ENCODE data around the gene DYNLRB1.
"Not testable (repeated sequence)": the region's sequence is repeated elsewhere in the genome, so short reads cannot be mapped to it uniquely, and the experiment has no call there.

Gene DYNLRB1

GRCh38 chr20:34519841-34520240 is 3.6 kb downstream of the DYNLRB1 start:
- not testable (repeated sequence) for H3K9me3 ChIP-seq (ENCODE audit: control insufficient read depth, insufficient read depth, low read length); H3K4me1 ChIP-seq (ENCODE audit: insufficient read depth, low read length); H3K9ac ChIP-seq (ENCODE audit: low read depth, low read length); H3K36me3 ChIP-seq (ENCODE audit: insufficient read depth, low read length)

GRCh38 chr20:34522969-34523871 is 7.0 kb downstream of the DYNLRB1 start:
- Histone ChIP-seq H3K9ac (ENCODE audit: low read depth, low read length) (no peak overlapping the region), H3K4me1 (ENCODE audit: insufficient read depth, low read length) (peaks cover 4% of the 10 kb centered on the region; the same call in 1 of the 2 replicates), H3K36me3 (ENCODE audit: insufficient read depth, low read length) (no peaks in the 10 kb centered on the region; the same call in 1 of the 2 replicates), H3K9me3 (ENCODE audit: control insufficient read depth, insufficient read depth, low read length) (no peaks in the 10 kb centered on the region)

GRCh38 chr20:34524426-34524825 is 8.2 kb downstream of the DYNLRB1 start:
- Histone ChIP-seq H3K4me1 (ENCODE audit: insufficient read depth, low read length) (peaks cover 4% of the 10 kb centered on the region; the same call in 1 of the 2 replicates), H3K36me3 (ENCODE audit: insufficient read depth, low read length) (peaks cover 2% of the 10 kb centered on the region), H3K9me3 (ENCODE audit: control insufficient read depth, insufficient read depth, low read length) (no peaks in the 10 kb centered on the region), H3K9ac (ENCODE audit: low read depth, low read length) (no peak overlapping the region)

GRCh38 chr20:34525342-34525708 is 9.1 kb downstream of the DYNLRB1 start:
- Histone ChIP-seq H3K9ac (ENCODE audit: low read depth, low read length) (no peak overlapping the region), H3K4me1 (ENCODE audit: insufficient read depth, low read length) (peaks cover 4% of the 10 kb centered on the region; the same call in 1 of the 2 replicates), H3K36me3 (ENCODE audit: insufficient read depth, low read length) (peaks cover 10% of the 10 kb centered on the region), H3K9me3 (ENCODE audit: control insufficient read depth, insufficient read depth, low read length) (no peaks in the 10 kb centered on the region)

GRCh38 chr20:34525709-34526416 is 9.6 kb downstream of the DYNLRB1 start:
- H3K36me3 ChIP-seq (ENCODE audit: insufficient read depth, low read length) = peaks cover 11% of the 10 kb centered on the region
- no peak overlapping the region for H3K9ac ChIP-seq (ENCODE audit: low read depth, low read length)
- no peaks in the 10 kb centered on the region for H3K9me3 ChIP-seq (ENCODE audit: control insufficient read depth, insufficient read depth, low read length)
- peaks cover 4% of the 10 kb centered on the region; the same call in 1 of the 2 replicates for H3K4me1 ChIP-seq (ENCODE audit: insufficient read depth, low read length)

- Histone ChIP-seq H3K9ac (ENCODE audit: low read depth, low read length) (no peak overlapping the region), H3K9me3 (ENCODE audit: control insufficient read depth, insufficient read depth, low read length) (no peaks in the 10 kb centered on the region), H3K4me1 (ENCODE audit: insufficient read depth, low read length) (peaks cover 4% of the 10 kb centered on the region; the same call in 1 of the 2 replicates), H3K36me3 (ENCODE audit: insufficient read depth, low read length) (peaks cover 11% of the 10 kb centered on the region)
Observed at GRCh38 chr20:34526466-34526865, 10.2 kb downstream of the DYNLRB1 start.

GRCh38 chr20:34527016-34527415 is 10.8 kb downstream of the DYNLRB1 start:
- peaks cover 4% of the 10 kb centered on the region; the same call in 1 of the 2 replicates for H3K4me1 ChIP-seq (ENCODE audit: insufficient read depth, low read length)
- H3K36me3 ChIP-seq (ENCODE audit: insufficient read depth, low read length) = peaks cover 11% of the 10 kb centered on the region
- no peaks in the 10 kb centered on the region for H3K9me3 ChIP-seq (ENCODE audit: control insufficient read depth, insufficient read depth, low read length)
- H3K9ac ChIP-seq (ENCODE audit: low read depth, low read length) = no peak overlapping the region

- Histone ChIP-seq H3K36me3 (ENCODE audit: insufficient read depth, low read length) (peaks cover 11% of the 10 kb centered on the region), H3K9me3 (ENCODE audit: control insufficient read depth, insufficient read depth, low read length) (no peaks in the 10 kb centered on the region), H3K9ac (ENCODE audit: low read depth, low read length) (no peak overlapping the region), H3K4me1 (ENCODE audit: insufficient read depth, low read length) (no peaks in the 10 kb centered on the region)
Observed at GRCh38 chr20:34528921-34529297, 12.7 kb downstream of the DYNLRB1 start.

- Histone ChIP-seq H3K9me3 (ENCODE audit: control insufficient read depth, insufficient read depth, low read length) (no peaks in the 10 kb centered on the region), H3K4me1 (ENCODE audit: insufficient read depth, low read length) (no peaks in the 10 kb centered on the region), H3K36me3 (ENCODE audit: insufficient read depth, low read length) (peaks cover 13% of the 10 kb centered on the region), H3K9ac (ENCODE audit: low read depth, low read length) (no peak overlapping the region)
Observed at GRCh38 chr20:34529742-34530141, 13.5 kb downstream of the DYNLRB1 start.

GRCh38 chr20:34530342-34530741 is 14.1 kb downstream of the DYNLRB1 start:
- H3K4me1 ChIP-seq (ENCODE audit: insufficient read depth, low read length) = no peaks in the 10 kb centered on the region
- peaks cover 19% of the 10 kb centered on the region for H3K36me3 ChIP-seq (ENCODE audit: insufficient read depth, low read length)

GRCh38 chr20:34531608-34532265 is 15.5 kb downstream of the DYNLRB1 start:
- H3K9me3 ChIP-seq (ENCODE audit: control insufficient read depth, insufficient read depth, low read length) = no peaks in the 10 kb centered on the region
- H3K4me1 ChIP-seq (ENCODE audit: insufficient read depth, low read length) = no peaks in the 10 kb centered on the region
- H3K36me3 ChIP-seq (ENCODE audit: insufficient read depth, low read length) = peaks cover 24% of the 10 kb centered on the region
- no peak overlapping the region for H3K9ac ChIP-seq (ENCODE audit: low read depth, low read length)

More at GRCh38 chr20:34530342-34530741, 14.1 kb downstream of the DYNLRB1 start:
- Histone ChIP-seq H3K9me3 (ENCODE audit: control insufficient read depth, insufficient read depth, low read length) (no peaks in the 10 kb centered on the region), H3K9ac (ENCODE audit: low read depth, low read length) (no peak overlapping the region)

GRCh38 chr20:34532320-34532719 is 16.1 kb downstream of the DYNLRB1 start:
- peaks cover 24% of the 10 kb centered on the region for H3K36me3 ChIP-seq (ENCODE audit: insufficient read depth, low read length)
- no peaks in the 10 kb centered on the region for H3K9me3 ChIP-seq (ENCODE audit: control insufficient read depth, insufficient read depth, low read length)
- H3K9ac ChIP-seq (ENCODE audit: low read depth, low read length) = no peak overlapping the region
- H3K4me1 ChIP-seq (ENCODE audit: insufficient read depth, low read length) = no peaks in the 10 kb centered on the region

- peaks cover 27% of the 10 kb centered on the region for H3K36me3 ChIP-seq (ENCODE audit: insufficient read depth, low read length)
- H3K4me1 ChIP-seq (ENCODE audit: insufficient read depth, low read length) = no peaks in the 10 kb centered on the region
- no peak overlapping the region for H3K9ac ChIP-seq (ENCODE audit: low read depth, low read length)
- H3K9me3 ChIP-seq (ENCODE audit: control insufficient read depth, insufficient read depth, low read length) = no peaks in the 10 kb centered on the region
Observed at GRCh38 chr20:34532756-34533155, 16.5 kb downstream of the DYNLRB1 start.

- H3K4me1 ChIP-seq (ENCODE audit: insufficient read depth, low read length) = no peaks in the 10 kb centered on the region
- peaks cover 27% of the 10 kb centered on the region for H3K36me3 ChIP-seq (ENCODE audit: insufficient read depth, low read length)
- no peak overlapping the region for H3K9ac ChIP-seq (ENCODE audit: low read depth, low read length)
- no peaks in the 10 kb centered on the region for H3K9me3 ChIP-seq (ENCODE audit: control insufficient read depth, insufficient read depth, low read length)
Observed at GRCh38 chr20:34534391-34535165, 18.4 kb downstream of the DYNLRB1 start.

All from ES-I3 (cell line).